Stimulated activated CD4-positive, alpha-beta T cell treated with anti-CD3 and anti-CD28 coated beads, TNF-alpha, amount 100 ng/mL, for 48 hours (primary cell): ENCODE measurements around the gene TCEAL5.
"Not testable (repeated sequence)": the region's sequence is repeated elsewhere in the genome, so short reads cannot be mapped to it uniquely, and the experiment has no call there.

Experiments
- DNase-seq, 3 donors: peaks; one replicate each; pipeline ENCODE4 v3.0.0-alpha.2; 2020; ENCODE audit warnings: low read depth in 3 of 3

Gene TCEAL5

DNA sequence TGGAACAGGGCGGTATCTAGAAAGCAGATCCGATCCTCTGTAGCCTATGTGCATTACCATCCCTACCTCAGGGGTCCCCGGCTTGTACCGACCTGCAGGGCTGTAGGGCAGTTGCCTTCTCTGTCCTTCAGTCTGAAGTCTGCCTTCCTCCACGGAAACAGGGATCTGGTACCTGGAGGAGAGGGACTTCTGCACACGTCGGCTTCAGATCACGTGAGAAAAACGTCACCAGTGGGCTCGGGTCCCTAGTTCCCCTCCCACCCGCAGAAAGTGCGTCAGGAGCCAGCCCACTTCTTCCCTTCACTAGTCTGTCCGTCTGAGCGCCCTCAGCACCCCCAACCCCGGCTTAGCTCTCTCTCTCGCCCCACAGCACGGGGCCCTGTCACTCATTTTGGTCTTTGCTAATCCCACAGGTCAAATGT lies at the start of gene TCEAL5:
Gene TCEAL5 (minus strand): TSS at position 170 of the 422 bp plus-strand sequence. CDS start 2,187 bp downstream, outside the sequence.
- no peak for DNase-seq

DNA sequence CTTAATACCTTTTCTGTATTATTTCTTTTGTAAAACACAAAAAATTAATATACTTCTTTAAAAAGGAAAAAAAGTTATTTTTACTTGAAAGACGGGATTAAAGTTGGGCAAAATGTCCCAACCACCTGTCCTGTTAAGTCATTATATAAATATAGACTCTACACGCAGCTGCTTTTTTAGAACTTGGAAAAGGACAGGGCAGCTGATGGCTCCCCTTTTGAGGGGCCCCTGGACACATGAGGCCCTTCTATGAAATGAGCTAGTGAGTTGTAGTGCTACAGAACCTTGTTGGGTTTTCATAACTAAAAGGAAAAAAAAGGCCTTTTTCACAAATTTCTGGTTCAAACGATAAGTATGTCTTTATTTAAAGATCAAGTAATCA lies 34.8 kb upstream of the TCEAL5 start:
- DNase-seq, result no peak

DNA sequence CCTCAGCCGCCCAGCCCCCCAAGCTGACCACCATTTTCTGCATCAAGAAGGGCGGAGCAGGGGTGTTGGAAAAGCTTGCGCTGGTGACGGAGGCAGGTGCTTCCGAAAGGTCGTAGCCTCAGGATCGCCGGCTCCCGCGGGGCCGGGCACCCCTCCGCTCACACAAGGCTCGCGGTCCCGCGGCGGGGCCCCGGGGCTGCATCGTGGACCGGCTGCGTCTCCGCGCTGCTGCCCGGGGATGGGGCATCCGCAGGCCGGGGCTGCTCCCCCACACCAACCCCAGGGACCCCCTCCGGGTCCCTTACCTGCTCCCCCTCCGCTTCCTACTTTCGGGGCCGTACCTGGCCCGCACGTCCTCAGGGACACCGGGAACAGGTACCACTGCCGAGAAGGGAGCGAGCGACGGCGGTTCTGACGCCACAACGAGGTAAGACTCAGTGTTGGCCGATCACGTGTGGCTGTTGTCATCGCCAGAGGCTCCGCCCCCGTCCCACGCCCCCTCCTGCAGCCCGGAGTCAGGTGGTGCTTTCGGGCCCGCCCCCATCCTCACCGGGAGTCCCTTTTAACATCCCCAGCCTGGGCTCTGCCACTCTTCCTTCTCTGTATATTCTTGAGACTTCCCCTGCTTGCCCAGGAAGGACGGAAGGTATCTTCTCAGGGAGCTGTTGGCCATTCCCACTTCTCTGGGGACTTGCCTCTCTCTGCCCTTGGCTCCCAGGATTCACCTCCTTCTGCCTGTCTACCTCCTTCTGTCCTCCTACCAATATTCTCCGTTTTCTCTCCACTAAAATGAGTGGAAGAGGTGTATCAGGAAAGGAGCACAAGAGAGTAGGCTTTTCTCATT lies 34.2 kb upstream of the TCEAL5 start, which contains the start of gene BEX2:
Gene BEX2 (minus strand): TSS at position 436 of the 844 bp plus-strand sequence. CDS start 1,014 bp downstream, outside the sequence.
- DNase-seq, result peak; percentile 57 to 73 (median 66)

GRCh38 chrX:103309860-103310554 lies 33.5 kb upstream of the TCEAL5 start:
- DNase-seq, result no peak

DNA sequence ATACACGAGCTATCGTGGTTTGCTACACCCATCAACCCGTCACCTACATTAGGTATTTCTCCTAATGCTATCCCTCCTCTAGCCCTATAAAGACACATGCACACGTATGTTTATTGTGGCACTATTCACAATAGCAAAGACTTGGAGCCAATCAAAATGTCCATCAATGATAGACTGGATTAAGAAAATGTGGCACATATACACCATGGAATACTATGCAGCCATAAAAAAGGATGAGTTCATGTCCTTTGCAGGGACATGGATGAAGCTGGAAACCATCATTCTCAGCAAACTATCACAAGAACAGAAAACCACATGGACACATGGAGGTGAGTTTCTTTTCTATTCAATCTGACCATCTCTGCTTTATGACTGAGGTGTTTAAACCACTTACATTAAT lies 29.1 kb upstream of the TCEAL5 start:
- DNase-seq, result not testable (repeated sequence)

- DNase-seq, result no peak
Measured at GRCh38 chrX:103304705-103305104, 28.2 kb upstream of the TCEAL5 start.

- no peak for DNase-seq
Measured at GRCh38 chrX:103293118-103293517, 16.6 kb upstream of the TCEAL5 start.

- no peak for DNase-seq
Measured at GRCh38 chrX:103279624-103280023, 3.1 kb upstream of the TCEAL5 start.

DNA sequence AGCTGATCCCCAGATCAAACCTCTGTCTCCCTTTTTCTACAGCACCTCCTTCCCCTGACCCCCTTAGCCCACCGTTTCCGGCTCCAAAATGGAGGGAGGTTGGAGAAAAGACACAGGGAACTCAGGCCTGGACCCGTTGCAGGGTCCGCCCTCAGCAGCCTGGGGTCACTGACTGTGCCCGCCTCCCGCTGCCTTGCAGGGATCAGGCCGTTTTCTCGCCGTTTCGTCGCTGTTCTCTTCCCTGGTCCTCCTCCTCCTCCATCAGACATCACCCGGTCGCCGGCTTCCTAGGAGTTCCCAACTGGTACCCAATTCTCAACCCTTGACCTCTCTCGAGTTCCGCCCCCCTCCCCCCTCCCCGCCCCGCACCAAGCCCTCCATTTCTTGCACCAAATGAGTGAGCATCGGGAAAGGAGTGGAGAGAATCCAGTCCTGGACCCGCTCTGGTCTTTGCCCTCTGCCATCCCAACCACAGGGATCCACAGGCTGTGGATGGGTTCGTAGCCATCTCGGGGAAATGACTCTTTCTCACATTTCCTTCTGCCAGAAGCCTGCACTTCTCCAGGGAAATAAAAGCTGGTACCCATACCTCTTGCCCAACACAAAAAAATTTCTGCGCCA lies 493 bp downstream of the TCEAL5 start:
- no peak for DNase-seq

GRCh38 chrX:103274284-103274683 lies 2.3 kb downstream of the TCEAL5 start:
- DNase-seq, result no peak

DNA sequence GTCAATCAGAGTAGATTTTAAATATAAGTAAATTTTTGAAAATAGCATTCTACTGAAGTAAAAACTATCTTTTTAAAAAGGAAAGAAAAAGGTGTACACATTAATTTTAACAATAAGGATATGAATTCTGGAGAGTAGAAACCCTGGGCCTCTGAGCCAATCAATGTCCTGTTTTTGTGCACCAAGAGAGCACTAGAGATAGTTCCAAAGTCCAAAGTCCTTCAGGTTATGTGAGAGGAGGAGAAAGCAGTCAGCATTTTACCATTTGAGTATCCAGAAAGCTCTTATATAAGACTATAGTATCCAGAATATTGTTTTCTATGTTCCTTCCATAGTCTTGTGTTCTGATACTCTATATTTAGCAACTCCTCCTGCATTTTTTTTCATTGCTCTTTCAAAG lies 18.3 kb downstream of the TCEAL5 start:
- no peak for DNase-seq

DNA sequence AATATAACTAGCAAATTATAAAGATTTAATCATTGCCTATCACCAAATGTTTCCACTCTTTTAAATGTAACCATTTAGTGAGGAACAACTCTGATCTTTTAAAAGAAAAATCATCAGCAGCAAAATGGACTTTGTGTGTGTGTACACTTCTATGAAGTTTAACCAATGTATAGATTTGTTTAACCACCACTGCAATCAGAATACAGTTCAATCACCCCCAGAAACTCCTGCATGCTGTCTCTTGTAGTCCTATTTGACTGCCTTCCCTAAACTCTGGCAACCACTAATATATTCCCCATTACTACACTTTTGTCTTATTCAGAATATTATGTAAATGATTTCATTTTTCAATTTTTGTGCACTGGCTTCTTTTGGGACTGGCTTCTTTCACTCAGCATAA lies 19.9 kb downstream of the TCEAL5 start:
- DNase-seq, result no peak

DNA sequence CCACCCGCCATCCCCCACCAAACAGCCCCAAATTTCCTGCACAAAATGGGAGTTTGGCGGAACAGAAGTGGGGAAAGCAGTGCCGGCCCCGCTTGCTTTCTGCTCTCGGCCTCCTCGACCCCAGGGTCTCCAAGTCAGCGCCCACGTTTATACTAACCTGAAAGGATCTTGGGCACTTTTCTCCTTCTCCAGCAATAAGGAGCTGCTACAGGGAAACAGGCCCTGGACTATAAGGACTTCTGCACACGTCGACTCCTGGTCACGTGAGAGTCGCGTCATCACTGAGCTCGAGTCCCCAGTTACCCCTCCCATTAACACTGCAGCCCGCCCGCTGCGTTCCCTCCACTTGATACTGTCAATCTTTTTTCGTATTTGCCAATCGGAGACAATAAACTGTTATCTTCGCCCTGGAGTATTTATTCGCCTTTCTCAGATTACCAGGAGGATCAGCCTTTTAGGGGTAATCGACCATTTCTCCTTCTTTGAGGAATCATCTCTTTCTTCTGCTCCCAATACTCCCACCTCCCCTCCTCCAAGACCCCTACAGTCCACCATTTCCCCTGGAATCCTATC lies 21.5 kb downstream of the TCEAL5 start, which contains the start of gene TCEAL8:
Gene TCEAL8 (minus strand): TSS at position 235 of the 573 bp plus-strand sequence. CDS start 1,176 bp downstream, outside the sequence.
- peak; percentile 19 to 44 (median 44) for DNase-seq

GRCh38 chrX:103254171-103254824 lies 22.3 kb downstream of the TCEAL5 start:
- DNase-seq, result peak in 1 of 3 donors; percentile 22

GRCh38 chrX:103253608-103254007 lies 22.9 kb downstream of the TCEAL5 start:
- DNase-seq, result no peak

GRCh38 chrX:103250977-103251376 lies 25.6 kb downstream of the TCEAL5 start:
- no peak for DNase-seq

DNA sequence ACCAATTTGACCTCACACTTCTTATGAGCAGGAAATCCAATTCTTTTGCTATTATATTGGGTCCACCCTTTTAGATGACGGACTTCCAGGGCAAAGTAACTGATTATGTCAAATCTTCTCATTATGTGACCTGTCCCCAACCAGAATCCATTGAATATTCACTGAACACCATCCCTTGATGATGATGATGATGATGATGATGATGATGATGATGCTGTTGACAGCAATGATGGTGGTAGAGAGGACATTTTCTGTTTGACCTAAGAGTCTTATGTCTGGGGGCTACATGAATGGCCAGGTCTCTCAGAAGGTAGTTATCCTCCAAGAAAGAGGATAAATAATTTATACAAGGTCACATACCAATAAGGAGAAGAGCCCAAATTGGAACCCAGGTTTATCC lies 26.7 kb downstream of the TCEAL5 start:
- DNase-seq, result no peak

- no peak for DNase-seq
Measured at GRCh38 chrX:103248553-103248952, 28.0 kb downstream of the TCEAL5 start.

DNA sequence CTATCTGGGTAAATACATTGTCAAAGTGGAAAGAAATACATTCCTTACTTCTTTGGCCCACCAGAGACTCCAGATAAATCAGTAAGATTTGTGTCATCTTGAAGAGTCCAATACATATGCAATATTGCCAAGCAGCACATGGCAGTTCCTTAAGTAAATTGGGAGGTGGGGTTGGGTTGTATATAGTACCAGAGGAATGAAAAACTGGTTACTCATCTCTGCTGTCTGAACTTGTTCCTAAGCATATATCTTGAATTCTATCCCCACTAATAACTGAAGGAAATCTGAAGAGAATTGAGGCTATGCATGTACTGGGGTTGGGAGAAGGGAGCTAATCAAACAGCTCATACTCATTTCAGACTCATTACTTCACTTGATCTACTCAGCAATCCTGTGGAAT lies 36.4 kb downstream of the TCEAL5 start:
- DNase-seq, result no peak

- DNase-seq, result no peak
Measured at GRCh38 chrX:103236296-103236695, 40.3 kb downstream of the TCEAL5 start.

DNA sequence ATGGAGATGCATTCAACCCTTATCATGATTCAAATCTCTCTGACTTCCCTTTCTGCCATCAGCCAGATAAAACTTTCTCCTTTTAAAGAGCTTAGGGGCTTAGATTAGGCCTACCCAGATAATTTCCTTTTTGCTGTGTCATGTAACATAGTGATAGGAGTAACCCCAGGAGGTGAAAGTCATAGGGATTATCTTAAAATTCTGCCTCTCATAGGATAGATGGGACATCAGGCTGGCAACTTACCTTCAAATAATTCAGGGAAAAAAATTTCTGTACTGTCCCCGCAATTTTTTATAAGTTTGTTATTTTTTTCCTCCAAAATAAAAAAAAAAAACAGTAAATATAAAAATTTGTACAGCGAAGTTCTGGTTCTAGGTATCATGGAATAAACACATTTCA lies 40.9 kb downstream of the TCEAL5 start:
- DNase-seq, result not testable (repeated sequence)
